Measurements from ENCODE around the gene ZNF416. TPM values are rescaled to one million over a fixed set of nuclear protein-coding genes. Genes with fewer than 3 reads are reported as not detected.

The ZNF416 gene
- total and polyA plus RNA-seq, 2 of the 8 experiments (the other 6 are each of a cell fraction or from before 2014, with no cell fraction given), result 3.2 to 10.3 TPM

- ChIA-PET POLR2A (ENCODE audit: partially characterized antibody) (interaction anchor here (0.6 to 3.7 kb wide), 7 partner anchors 10 to 358 kb away, joined by 3 to 22 read pairs (median 5); partner anchors contain the start of genes ZNF211 and ZNF749), CTCF (ENCODE audit: partially characterized antibody) (no interaction called here)
- DNase-seq (ENCODE audit: low read depth in 1 of 2, low spot score in 2 of 2) (no peak), FAIRE-seq (no peak)
- H4K5ac ChIP-seq (ENCODE audit: insufficient read length, low read depth, low read length), result no peak overlapping the region
- H3K23me2 ChIP-seq (ENCODE audit: low read depth, low read length), result peaks cover 8% of the 10 kb centered on the region
- no peak overlapping the region for H3K18ac ChIP-seq (ENCODE audit: extremely low read depth, low read length)
- H2BK5ac ChIP-seq (ENCODE audit: low read depth, low read length), result no peak overlapping the region
- H2BK12ac ChIP-seq (ENCODE audit: low read depth, low read length), result no peak overlapping the region
- H3K79me2 ChIP-seq (ENCODE audit: control insufficient read depth in 1 of 2, insufficient read depth in 2 of 2, low read length in 2 of 2), result peaks cover 52 to 63% of the 10 kb centered on the region in 2 experiments
- peaks cover 0 to 3% (median 0%) of the 10 kb centered on the region in 4 experiments; a peak in 3 of 7 replicates for H3K4me1 ChIP-seq (replicated peaks in 1 of 4; ENCODE audit: control insufficient read depth in 3 of 4, insufficient read depth in 4 of 4, low read length in 3 of 4)
- no peak overlapping the region for H3K4ac ChIP-seq (replicated peaks; ENCODE audit: insufficient read length, low read depth, low read length)
- H3K79me1 ChIP-seq (ENCODE audit: low read depth, low read length), result peaks cover 20% of the 10 kb centered on the region
- no peak overlapping the region for H2AFZ ChIP-seq (ENCODE audit: low read length)
- H4K20me1 ChIP-seq (replicated peaks in 1 of 2; ENCODE audit: control insufficient read depth in 1 of 2, insufficient read depth in 2 of 2, low read length in 2 of 2), result no peaks in the 10 kb centered on the region
- peaks cover 35 to 55% (median 47%) of the 10 kb centered on the region in 4 experiments for H3K36me3 ChIP-seq (ENCODE audit: control insufficient read depth in 2 of 4, insufficient read depth in 4 of 4, low read length in 3 of 4)
- H2BK20ac ChIP-seq (ENCODE audit: low read length), result no peak overlapping the region
- H3K27me3 ChIP-seq (replicated peaks in 1 of 4; ENCODE audit: control insufficient read depth in 3 of 4, extremely low read depth in 1 of 4, insufficient read depth in 3 of 4, low read length in 3 of 4), result peaks cover 0 to 1% (median 0%) of the 10 kb centered on the region in 4 experiments; a peak in 1 of 7 replicates
- no peak overlapping the region for H3K27ac ChIP-seq (ENCODE audit: low read depth, low read length)
- 0 out of 7 replicates have a peak overlapping the region, but pooled peaks of 1 of the 4 experiments have one; percentile 90 for H3K9ac ChIP-seq (replicated peaks in 1 of 4; ENCODE audit: extremely low read depth in 1 of 4, low read depth in 3 of 4, low read length in 3 of 4)
- H3K14ac ChIP-seq (ENCODE audit: insufficient read length), result no peak overlapping the region
- no peak overlapping the region for H3K23ac ChIP-seq (ENCODE audit: insufficient read length)
- H4K8ac ChIP-seq (ENCODE audit: extremely low read depth, insufficient read depth, low read length), result no peak overlapping the region
- H2BK120ac ChIP-seq (replicated peaks; ENCODE audit: low read depth, low read length), result no peak overlapping the region
- no peak overlapping the region for H2BK15ac ChIP-seq (ENCODE audit: low read length)
- TF ChIP-seq JUN (IDR thresholded peaks at IDR 0.05; ENCODE audit: low read depth, low read length) (no peak), BRCA1 (IDR thresholded peaks at IDR 0.05; ENCODE audit: low read depth, low read length) (no peak), PHF8 (conservative IDR thresholded peaks at IDR 0.05; ENCODE audit: low read depth, low read length) (no peak), HDAC6 (IDR thresholded peaks at IDR 0.05; ENCODE audit: low read depth, low read length) (no peak), CEBPB (IDR thresholded peaks at IDR 0.05; ENCODE audit: low read depth, low read length) (no peak), EP300 (IDR thresholded peaks at IDR 0.05; ENCODE audit: borderline replicate concordance in 1 of 2, low read depth in 2 of 2, low read length in 2 of 2) (no peak), USF2 (IDR thresholded peaks at IDR 0.05; ENCODE audit: low read length) (no peak)
- peak overlapping the region; percentile 69 to 83 for H3K4me2 ChIP-seq (ENCODE audit: insufficient read depth in 1 of 2, low read depth in 2 of 2, low read length in 2 of 2)
- H4K91ac ChIP-seq (replicated peaks; ENCODE audit: insufficient read length, low read length), result no peak overlapping the region
- H2AK5ac ChIP-seq (ENCODE audit: low read depth, low read length), result 0 out of 2 replicates have a peak overlapping the region, but pooled peaks have one; percentile 46
- 81% methylated on average over 3 of the region's 3 CpGs; no CpG with 5 or more reads in 1 of the 2 experiments for WGBS, 2 experiments (ENCODE audit: extremely low coverage in 1 of 2, insufficient coverage in 1 of 2, insufficient read length in 1 of 2, insufficient replicate concordance in 2 of 2, low coverage in 1 of 2, low lambda C conversion rate in 2 of 2, missing lambda C conversion rate in 1 of 2)
- peaks cover 48 to 54% of the 10 kb centered on the region in 2 experiments for H3K9me3 ChIP-seq (ENCODE audit: insufficient read depth in 2 of 2, low read depth in 1 of 2, low read length in 1 of 2)
- H3K56ac ChIP-seq (replicated peaks; ENCODE audit: insufficient read length, low read depth, low read length), result no peak overlapping the region
- peak overlapping the region; percentile 94 to 98 (median 96) for H3K4me3 ChIP-seq (ENCODE audit: extremely low read depth in 1 of 4, insufficient read depth in 2 of 4, low read depth in 3 of 4, low read length in 4 of 4)
Observed at GRCh38 chr19:57615346-57615745, 36.6 kb upstream of the ZNF416 start.
